CD4-positive, alpha-beta T cell treated with Interleukin-6 for 4 hours (primary cell): Measurements from ENCODE around the gene CPTP.
A peak's percentile ranks its signal among the peaks of the same experiment; 100 is the strongest.
"Not testable (repeated sequence)": the region's sequence is repeated elsewhere in the genome, so short reads cannot be mapped to it uniquely, and the experiment has no call there.

Experiments
- DNase-seq: peaks from one replicate; pipeline ENCODE4 v3.0.0-alpha.2; 2020; ENCODE audit warnings: mixed read lengths

CPTP gene

GRCh38 chr1:1307261-1307922 is 17.2 kb upstream of the CPTP start:
- peak; percentile 23 for DNase-seq

GRCh38 chr1:1307923-1308755 is 16.5 kb upstream of the CPTP start, which contains the start of the genes ACAP3 and PUSL1:
Gene ACAP3 (minus strand): TSS chr1:1307930. CDS start chr1:1307815, 115 bp downstream.
Gene PUSL1 (plus strand): TSS chr1:1308597. CDS start chr1:1308644, 47 bp downstream.
- DNase-seq = peak; percentile 93

GRCh38 chr1:1308756-1309250 is 15.8 kb upstream of the CPTP start:
- no peak for DNase-seq

- peak; percentile 16 for DNase-seq
These were observed 15.1 kb upstream of the CPTP start for GRCh38 chr1:1309251-1310108.

GRCh38 chr1:1310109-1310385 is 14.6 kb upstream of the CPTP start:
- no peak for DNase-seq

- DNase-seq = no peak
These were observed 14.0 kb upstream of the CPTP start for GRCh38 chr1:1310476-1311053.

- DNase-seq = no peak
These were observed 13.2 kb upstream of the CPTP start for GRCh38 chr1:1311107-1312104.

- DNase-seq = no peak
These were observed 11.9 kb upstream of the CPTP start for GRCh38 chr1:1312450-1313314.

GRCh38 chr1:1313500-1314236 is 10.9 kb upstream of the CPTP start:
- DNase-seq = no peak

- no peak for DNase-seq
These were observed 10.4 kb upstream of the CPTP start for GRCh38 chr1:1314237-1314586.

- DNase-seq = no peak
These were observed 9.8 kb upstream of the CPTP start for GRCh38 chr1:1314678-1315335.

- DNase-seq = no peak
These were observed 9.1 kb upstream of the CPTP start for GRCh38 chr1:1315435-1315954.

- not testable (repeated sequence) for DNase-seq
These were observed 8.4 kb upstream of the CPTP start for GRCh38 chr1:1316199-1316598.

GRCh38 chr1:1317420-1317819 is 7.2 kb upstream of the CPTP start:
- no peak for DNase-seq

GRCh38 chr1:1318131-1318652 is 6.4 kb upstream of the CPTP start:
- no peak for DNase-seq

GRCh38 chr1:1318777-1319645 is 5.6 kb upstream of the CPTP start:
- DNase-seq = no peak

- DNase-seq = no peak
These were observed 5.0 kb upstream of the CPTP start for GRCh38 chr1:1319646-1319941.
